ENCODE data around the gene GLIS2.

The GLIS2 gene

DNA sequence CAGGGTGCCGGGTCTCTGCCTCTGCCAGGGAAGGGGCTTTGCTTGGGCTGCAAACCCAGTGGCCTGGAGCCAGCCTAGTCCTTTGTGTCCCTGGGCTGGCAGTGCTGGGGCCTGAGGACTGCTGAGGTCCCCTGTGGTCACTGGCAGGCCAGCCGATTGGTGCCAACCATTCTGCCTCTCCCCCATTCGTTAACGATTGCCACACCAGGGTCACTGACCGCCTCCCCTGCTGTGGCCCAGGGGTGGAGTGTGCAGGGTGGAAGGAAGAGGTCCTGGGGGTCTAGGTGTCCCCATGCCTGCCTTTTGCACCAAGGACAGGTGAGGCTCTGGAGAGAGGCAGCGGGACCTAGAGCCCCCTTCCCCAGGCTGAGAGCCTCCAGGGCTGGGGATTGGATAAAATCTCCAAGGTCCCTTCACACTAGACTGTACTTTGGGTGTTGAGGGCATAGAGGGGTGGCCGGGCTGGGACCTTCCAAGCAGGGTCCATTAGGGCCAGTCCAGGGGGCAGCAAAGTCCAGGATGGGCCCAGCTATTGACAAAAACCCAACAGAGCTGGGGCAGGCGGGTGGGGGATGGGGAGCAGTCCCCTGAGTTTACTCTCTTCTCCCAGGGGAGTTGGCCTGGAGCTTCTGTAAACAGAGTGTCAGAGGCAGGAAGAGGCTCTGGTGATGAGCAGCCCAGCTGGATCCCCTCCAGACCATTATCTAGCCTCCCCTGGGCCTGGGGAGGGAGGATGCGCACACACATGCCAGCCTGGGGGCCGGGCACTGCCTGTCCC lies 56.9 kb downstream of the GLIS2 start:
- no peak for TF ChIP-seq POLR2AphosphoS5 (IDR thresholded peaks at IDR 0.05; ENCODE audit: low read depth, low read length)
- TF ChIP-seq FOXP2 (optimal IDR thresholded peaks at IDR 0.05; ENCODE audit: borderline replicate concordance, extremely low read depth, extremely low read length, insufficient read depth): no peak
- no peak for TF ChIP-seq SIN3A (IDR thresholded peaks at IDR 0.05; ENCODE audit: borderline replicate concordance, insufficient read depth, low read length)
- TF ChIP-seq, protein P1, sequence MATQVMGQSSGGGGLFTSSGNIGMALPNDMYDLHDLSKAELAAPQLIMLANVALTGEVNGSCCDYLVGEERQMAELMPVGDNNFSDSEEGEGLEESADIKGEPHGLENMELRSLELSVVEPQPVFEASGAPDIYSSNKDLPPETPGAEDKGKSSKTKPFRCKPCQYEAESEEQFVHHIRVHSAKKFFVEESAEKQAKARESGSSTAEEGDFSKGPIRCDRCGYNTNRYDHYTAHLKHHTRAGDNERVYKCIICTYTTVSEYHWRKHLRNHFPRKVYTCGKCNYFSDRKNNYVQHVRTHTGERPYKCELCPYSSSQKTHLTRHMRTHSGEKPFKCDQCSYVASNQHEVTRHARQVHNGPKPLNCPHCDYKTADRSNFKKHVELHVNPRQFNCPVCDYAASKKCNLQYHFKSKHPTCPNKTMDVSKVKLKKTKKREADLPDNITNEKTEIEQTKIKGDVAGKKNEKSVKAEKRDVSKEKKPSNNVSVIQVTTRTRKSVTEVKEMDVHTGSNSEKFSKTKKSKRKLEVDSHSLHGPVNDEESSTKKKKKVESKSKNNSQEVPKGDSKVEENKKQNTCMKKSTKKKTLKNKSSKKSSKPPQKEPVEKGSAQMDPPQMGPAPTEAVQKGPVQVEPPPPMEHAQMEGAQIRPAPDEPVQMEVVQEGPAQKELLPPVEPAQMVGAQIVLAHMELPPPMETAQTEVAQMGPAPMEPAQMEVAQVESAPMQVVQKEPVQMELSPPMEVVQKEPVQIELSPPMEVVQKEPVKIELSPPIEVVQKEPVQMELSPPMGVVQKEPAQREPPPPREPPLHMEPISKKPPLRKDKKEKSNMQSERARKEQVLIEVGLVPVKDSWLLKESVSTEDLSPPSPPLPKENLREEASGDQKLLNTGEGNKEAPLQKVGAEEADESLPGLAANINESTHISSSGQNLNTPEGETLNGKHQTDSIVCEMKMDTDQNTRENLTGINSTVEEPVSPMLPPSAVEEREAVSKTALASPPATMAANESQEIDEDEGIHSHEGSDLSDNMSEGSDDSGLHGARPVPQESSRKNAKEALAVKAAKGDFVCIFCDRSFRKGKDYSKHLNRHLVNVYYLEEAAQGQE (IDR thresholded peaks at IDR 0.05; ENCODE audit: insufficient read depth in 1 of 2, low read depth in 2 of 2, low read length in 2 of 2): no peak
- TF ChIP-seq TAF1 (IDR thresholded peaks at IDR 0.05; ENCODE audit: borderline replicate concordance, insufficient read depth, low read length): no peak

DNA sequence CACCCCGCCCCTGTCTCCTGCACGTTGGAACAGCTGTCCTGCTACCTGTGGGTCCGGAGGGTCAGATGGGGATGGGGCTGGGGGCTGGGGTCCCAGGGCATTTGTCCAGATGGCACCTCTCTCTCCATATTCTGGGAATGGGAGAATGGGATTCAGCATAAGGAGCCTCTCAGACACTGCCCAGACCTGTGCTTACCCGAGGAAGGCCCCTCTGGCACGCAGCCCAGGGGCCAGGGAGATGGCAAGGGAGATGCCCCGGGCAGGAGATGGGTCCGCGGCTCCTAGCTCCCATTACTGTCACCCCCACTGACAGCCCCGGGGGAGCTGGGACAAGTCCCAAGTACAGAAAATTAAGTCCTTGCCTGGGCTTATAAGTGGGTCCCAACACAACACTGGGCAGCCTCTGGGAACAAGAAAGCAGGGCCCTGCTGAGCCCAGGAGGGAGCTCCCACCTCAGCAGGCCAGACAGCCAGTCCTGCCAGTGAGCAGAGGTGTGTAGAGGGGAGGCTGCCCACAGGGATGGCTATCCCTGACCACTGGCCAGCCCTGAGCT lies 57.6 kb downstream of the GLIS2 start:
- TF ChIP-seq SIN3A (IDR thresholded peaks at IDR 0.05; ENCODE audit: borderline replicate concordance, insufficient read depth, low read length) (no peak), POLR2AphosphoS5 (IDR thresholded peaks at IDR 0.05; ENCODE audit: low read depth, low read length) (no peak), FOXP2 (optimal IDR thresholded peaks at IDR 0.05; ENCODE audit: borderline replicate concordance, extremely low read depth, extremely low read length, insufficient read depth) (no peak), TAF1 (IDR thresholded peaks at IDR 0.05; ENCODE audit: borderline replicate concordance, insufficient read depth, low read length) (no peak)
- TF ChIP-seq, protein P1 (IDR thresholded peaks at IDR 0.05; ENCODE audit: insufficient read depth in 1 of 2, low read depth in 2 of 2, low read length in 2 of 2): no peak

DNA sequence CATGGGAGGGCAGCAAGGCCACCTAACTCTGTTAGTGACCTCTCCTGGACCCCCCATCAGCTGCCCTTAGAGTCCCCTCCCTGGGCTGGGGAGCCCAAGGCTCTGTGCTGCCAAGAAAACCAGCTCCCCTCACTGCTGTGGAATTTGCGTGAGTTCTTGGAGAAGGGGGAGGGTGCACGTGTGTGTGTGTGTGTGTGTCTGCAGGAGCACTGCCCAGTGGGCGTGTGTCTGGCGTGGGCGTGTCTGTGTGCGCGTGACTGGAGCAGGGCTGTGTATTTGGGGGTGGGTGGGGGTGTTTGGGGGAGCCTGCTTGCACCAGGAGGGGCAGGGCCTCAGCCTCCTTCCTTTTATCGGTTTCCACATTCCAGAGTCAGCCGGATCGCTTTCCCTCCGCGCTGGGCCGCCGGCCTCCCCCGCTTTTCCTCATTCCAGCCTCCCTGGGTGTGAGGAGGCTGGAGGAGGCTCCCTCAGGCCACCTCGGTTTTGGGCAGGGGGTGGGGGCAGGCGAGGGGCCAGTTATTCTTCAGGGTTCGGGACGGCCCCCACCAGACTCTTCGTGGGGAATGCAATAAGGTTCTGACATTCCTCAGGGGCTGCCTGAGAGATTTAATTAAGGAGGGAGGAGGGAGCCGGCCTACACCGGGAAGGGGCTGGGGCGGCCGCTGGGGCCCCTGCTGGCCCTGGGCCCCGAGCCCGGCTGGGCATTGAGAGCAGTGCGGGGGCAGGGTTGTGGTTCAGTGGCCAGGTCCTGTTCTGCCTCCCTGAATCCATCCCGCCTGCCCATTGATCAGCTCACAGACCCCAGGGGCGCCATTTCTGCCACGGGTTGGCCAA lies 58.3 kb downstream of the GLIS2 start:
- TF ChIP-seq, protein P1 (IDR thresholded peaks at IDR 0.05; ENCODE audit: insufficient read depth in 1 of 2, low read depth in 2 of 2, low read length in 2 of 2): no peak
- TF ChIP-seq SIN3A (IDR thresholded peaks at IDR 0.05; ENCODE audit: borderline replicate concordance, insufficient read depth, low read length): peak; percentile 68; the same call in 1 of the 2 replicates
- TF ChIP-seq FOXP2 (optimal IDR thresholded peaks at IDR 0.05; ENCODE audit: borderline replicate concordance, extremely low read depth, extremely low read length, insufficient read depth): no peak
- TF ChIP-seq POLR2AphosphoS5 (IDR thresholded peaks at IDR 0.05; ENCODE audit: low read depth, low read length): no peak
- no peak for TF ChIP-seq TAF1 (IDR thresholded peaks at IDR 0.05; ENCODE audit: borderline replicate concordance, insufficient read depth, low read length)

DNA sequence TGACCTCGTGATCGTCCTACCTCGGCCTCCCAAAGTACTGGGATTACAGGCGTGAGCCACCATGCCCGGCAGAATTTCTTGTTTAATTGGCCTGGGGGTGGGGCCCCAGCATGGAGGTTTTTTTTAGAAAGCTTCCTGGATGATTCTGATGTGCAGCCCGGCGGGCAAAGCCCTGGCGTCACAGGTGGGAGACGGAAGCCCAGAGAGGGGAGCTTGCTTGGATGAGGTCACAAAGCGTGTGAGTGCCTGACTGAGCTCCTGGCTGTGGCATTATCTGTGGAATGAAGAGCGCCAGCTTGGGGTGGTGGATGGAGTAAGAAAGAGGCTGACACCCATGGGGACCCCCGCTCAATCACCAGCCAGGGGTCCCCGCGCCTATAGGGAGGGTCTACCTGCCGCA lies 59.9 kb downstream of the GLIS2 start:
- TF ChIP-seq, protein P1 (IDR thresholded peaks at IDR 0.05; ENCODE audit: insufficient read depth in 1 of 2, low read depth in 2 of 2, low read length in 2 of 2): no peak
- TF ChIP-seq FOXP2 (optimal IDR thresholded peaks at IDR 0.05; ENCODE audit: borderline replicate concordance, extremely low read depth, extremely low read length, insufficient read depth) (no peak), TAF1 (IDR thresholded peaks at IDR 0.05; ENCODE audit: borderline replicate concordance, insufficient read depth, low read length) (no peak), SIN3A (IDR thresholded peaks at IDR 0.05; ENCODE audit: borderline replicate concordance, insufficient read depth, low read length) (no peak), POLR2AphosphoS5 (IDR thresholded peaks at IDR 0.05; ENCODE audit: low read depth, low read length) (no peak)
